PC-9 (cell line): ENCODE measurements around the gene PRKAR2B.

Experiments
- CTCF ChIP-seq: fragments of 200-600 bp; sonication (generic); conservative IDR thresholded peaks from 2 replicates; pipeline ENCODE4 v1.6.1; 2017; ENCODE audit warnings: mixed run types, antibody characterized with exemption, mild to moderate bottlenecking, moderate library complexity
- EZH2 ChIP-seq: fragments of 200-600 bp; sonication (generic); IDR thresholded peaks from 2 replicates; pipeline ENCODE4 v1.8.0; 2017; ENCODE audit warnings: antibody characterized with exemption, low read depth

- TF ChIP-seq CTCF (no peak), EZH2 (no peak)
Measured at GRCh38 chr7:107180378-107180777, 135.9 kb downstream of the PRKAR2B start.
